Neural cell (in vitro differentiated cells): ENCODE measurements around the gene OS9. TPM values are rescaled to one million over a fixed set of nuclear protein-coding genes. Genes with fewer than 3 reads are reported as not detected.

Source experiments
- H2AFZ ChIP-seq: fragments of 200-600, 300-800 bp; sonication (generic), shearing (Covaris generic); 2 replicates; pipeline ENCODE4 v1.6.0; 2014; ENCODE audit warnings: low read depth, mild to moderate bottlenecking, antibody characterized with exemption, low read length, moderate library complexity
- H3F3A ChIP-seq: fragments of 200-600 bp; shearing (Covaris generic); 2 replicates; pipeline ENCODE4 v1.6.1; 2016; ENCODE audit warnings: mild to moderate bottlenecking, moderate library complexity, mixed read lengths, antibody characterized with exemption, low read length; ENCODE audit not compliant: insufficient read depth, poor library complexity, severe bottlenecking
- H3K27ac ChIP-seq: fragments of 200-600, 300-800 bp; sonication (generic), shearing (Covaris generic); 2 replicates; pipeline ENCODE4 v1.5.1; 2014; ENCODE audit warnings: mild to moderate bottlenecking, low read length, moderate library complexity
- H3K27me3 ChIP-seq: fragments of 300-800, 200-600 bp; sonication (generic), shearing (Covaris generic); 2 replicates; pipeline ENCODE4 v1.6.0; 2014; ENCODE audit warnings: mild to moderate bottlenecking, low read depth, low read length, moderate library complexity; ENCODE audit not compliant: insufficient read depth
- H3K36me3 ChIP-seq: fragments of 300-800, 200-600 bp; sonication (generic), shearing (Covaris generic); 2 replicates; pipeline ENCODE4 v1.5.1; 2014; ENCODE audit warnings: mild to moderate bottlenecking, antibody characterized with exemption, low read length, moderate library complexity; ENCODE audit not compliant: insufficient read depth
- H3K4me2 ChIP-seq: fragments of 300-800, 200-600 bp; sonication (generic), shearing (Covaris generic); 2 replicates; pipeline ENCODE4 v1.6.0; 2014; ENCODE audit warnings: mild to moderate bottlenecking, low read length
- H3K4me3 ChIP-seq: fragments of 300-800, 200-600 bp; sonication (generic), shearing (Covaris generic); 2 replicates; pipeline ENCODE4 v1.5.1; 2014; ENCODE audit warnings: mild to moderate bottlenecking, low read length, moderate library complexity
- H3K79me2 ChIP-seq: fragments of 200-600 bp; shearing (Covaris generic); replicated peaks from 2 replicates; pipeline ENCODE4 v1.6.0; 2014; ENCODE audit warnings: mild to moderate bottlenecking, low read length, moderate library complexity; ENCODE audit not compliant: insufficient read depth
- H3K9ac ChIP-seq: fragments of 300-800, 200-600 bp; sonication (generic), shearing (Covaris generic); 2 replicates; pipeline ENCODE4 v1.6.1; 2016; ENCODE audit warnings: mild to moderate bottlenecking, low read length, mixed read lengths
- H3K9me2 ChIP-seq: fragments of 200-600 bp; shearing (Covaris generic); 2 replicates; pipeline ENCODE4 v1.6.1; 2016; ENCODE audit warnings: mild to moderate bottlenecking, low read length, mixed read lengths; ENCODE audit not compliant: insufficient read depth
- H3K9me3 ChIP-seq: fragments of 200-600, 300-800 bp; sonication (generic), shearing (Covaris generic); 2 replicates; pipeline ENCODE4 v1.6.1; 2016; ENCODE audit warnings: mild to moderate bottlenecking, mixed run types, low read length, moderate library complexity, mixed read lengths
- H4K20me1 ChIP-seq: fragments of 200-600 bp; shearing (Covaris generic); 2 replicates; pipeline ENCODE4 v1.6.1; 2016; ENCODE audit warnings: mild to moderate bottlenecking, mixed run types; ENCODE audit not compliant: insufficient read depth
- EP300 ChIP-seq: fragments of 450-650 bp; conservative IDR thresholded peaks from 2 replicates; pipeline ENCODE4 v1.6.1; 2014; ENCODE audit warnings: antibody characterized with exemption, mild to moderate bottlenecking, moderate library complexity; ENCODE audit not compliant: poor library complexity, severe bottlenecking
- EZH2 ChIP-seq: fragments of 200-600, 300-800 bp; shearing (Covaris generic), sonication (generic); IDR thresholded peaks from 2 replicates; pipeline ENCODE4 v1.6.1; 2014; ENCODE audit warnings: antibody characterized with exemption, low read length, borderline replicate concordance, mild to moderate bottlenecking; ENCODE audit not compliant: insufficient read depth, poor library complexity, severe bottlenecking
- MXI1 ChIP-seq: fragments of 450-650 bp; conservative IDR thresholded peaks from 2 replicates; pipeline ENCODE4 v1.6.1; 2014; ENCODE audit warnings: antibody characterized with exemption, mild to moderate bottlenecking; ENCODE audit not compliant: poor library complexity, severe bottlenecking
- POLR2AphosphoS5 ChIP-seq: IDR thresholded peaks from 2 replicates; pipeline ENCODE4 v1.6.1; 2012
- RAD21 ChIP-seq: fragments of 450-650 bp; conservative IDR thresholded peaks from 2 replicates; pipeline ENCODE4 v1.6.1; 2014; ENCODE audit warnings: antibody characterized with exemption, mild to moderate bottlenecking, moderate library complexity
- SMC3 ChIP-seq: fragments of 450-650 bp; conservative IDR thresholded peaks from 2 replicates; pipeline ENCODE4 v1.6.1; 2014; ENCODE audit warnings: antibody characterized with exemption, mild to moderate bottlenecking, moderate library complexity; ENCODE audit not compliant: poor library complexity
- TAF1 ChIP-seq: IDR thresholded peaks from 2 replicates; pipeline ENCODE4 v1.6.1; 2012; ENCODE audit warnings: low read depth
- polyA plus RNA-seq: library from polyadenylated mRNA; depleted of rRNA; stranded (reverse); fragments of >200 nt; gene quantifications from 2 replicates; pipeline ENCODE4 v1.2.3, GENCODE V29; 2014
- TF ChIP-seq, protein P1 (sequence below): fragments of 450-650 bp; IDR thresholded peaks from 2 replicates; pipeline ENCODE4 v1.5.1; 2014; ENCODE audit warnings: antibody characterized with exemption, mild to moderate bottlenecking, moderate library complexity; ENCODE audit not compliant: poor library complexity, severe bottlenecking
- TF ChIP-seq, protein P2 (sequence below): IDR thresholded peaks from 2 replicates; pipeline ENCODE4 v1.6.1; 2012; ENCODE audit warnings: borderline replicate concordance

Gene OS9
- polyA plus RNA-seq, 1 donor from 2014 or later = 248 TPM

DNA sequence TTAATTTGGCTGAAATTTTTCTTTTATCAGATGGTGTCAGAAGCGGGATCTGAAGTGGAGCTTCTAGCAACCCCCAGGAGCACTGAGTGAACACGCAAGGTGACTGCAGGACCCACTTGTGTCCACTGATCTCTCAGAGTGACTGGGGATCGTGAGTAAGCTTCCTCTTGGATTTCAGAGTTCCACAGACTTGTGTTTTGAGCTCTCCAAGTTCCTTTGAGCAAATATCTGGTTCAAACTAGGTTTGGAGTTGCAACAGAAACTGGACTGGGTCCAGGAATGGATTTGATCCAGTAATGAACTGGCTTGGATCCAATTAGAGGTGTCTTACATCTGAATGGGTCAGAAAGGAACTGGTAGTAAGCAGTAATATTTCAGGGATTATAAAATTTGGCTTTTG is 36.2 kb upstream of the OS9 start:
- no peak overlapping the region for H2AFZ ChIP-seq
- no peaks in the 10 kb centered on the region for H3K9me2 ChIP-seq
- H3K4me3 ChIP-seq = no peak overlapping the region
- H3K27ac ChIP-seq = no peak overlapping the region
- TF ChIP-seq MXI1 (no peak), EZH2 (no peak)
- TF ChIP-seq, protein P1, sequence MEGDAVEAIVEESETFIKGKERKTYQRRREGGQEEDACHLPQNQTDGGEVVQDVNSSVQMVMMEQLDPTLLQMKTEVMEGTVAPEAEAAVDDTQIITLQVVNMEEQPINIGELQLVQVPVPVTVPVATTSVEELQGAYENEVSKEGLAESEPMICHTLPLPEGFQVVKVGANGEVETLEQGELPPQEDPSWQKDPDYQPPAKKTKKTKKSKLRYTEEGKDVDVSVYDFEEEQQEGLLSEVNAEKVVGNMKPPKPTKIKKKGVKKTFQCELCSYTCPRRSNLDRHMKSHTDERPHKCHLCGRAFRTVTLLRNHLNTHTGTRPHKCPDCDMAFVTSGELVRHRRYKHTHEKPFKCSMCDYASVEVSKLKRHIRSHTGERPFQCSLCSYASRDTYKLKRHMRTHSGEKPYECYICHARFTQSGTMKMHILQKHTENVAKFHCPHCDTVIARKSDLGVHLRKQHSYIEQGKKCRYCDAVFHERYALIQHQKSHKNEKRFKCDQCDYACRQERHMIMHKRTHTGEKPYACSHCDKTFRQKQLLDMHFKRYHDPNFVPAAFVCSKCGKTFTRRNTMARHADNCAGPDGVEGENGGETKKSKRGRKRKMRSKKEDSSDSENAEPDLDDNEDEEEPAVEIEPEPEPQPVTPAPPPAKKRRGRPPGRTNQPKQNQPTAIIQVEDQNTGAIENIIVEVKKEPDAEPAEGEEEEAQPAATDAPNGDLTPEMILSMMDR = no peak
- no peaks in the 10 kb centered on the region for H4K20me1 ChIP-seq
- H3K9me3 ChIP-seq = no peaks in the 10 kb centered on the region
- H3K9ac ChIP-seq = no peak overlapping the region
- no peaks in the 10 kb centered on the region for H3K79me2 ChIP-seq
- H3K36me3 ChIP-seq = no peaks in the 10 kb centered on the region
- H3K4me2 ChIP-seq = no peak overlapping the region
- H3K27me3 ChIP-seq = no peaks in the 10 kb centered on the region
- no peaks in the 10 kb centered on the region for H3F3A ChIP-seq

DNA sequence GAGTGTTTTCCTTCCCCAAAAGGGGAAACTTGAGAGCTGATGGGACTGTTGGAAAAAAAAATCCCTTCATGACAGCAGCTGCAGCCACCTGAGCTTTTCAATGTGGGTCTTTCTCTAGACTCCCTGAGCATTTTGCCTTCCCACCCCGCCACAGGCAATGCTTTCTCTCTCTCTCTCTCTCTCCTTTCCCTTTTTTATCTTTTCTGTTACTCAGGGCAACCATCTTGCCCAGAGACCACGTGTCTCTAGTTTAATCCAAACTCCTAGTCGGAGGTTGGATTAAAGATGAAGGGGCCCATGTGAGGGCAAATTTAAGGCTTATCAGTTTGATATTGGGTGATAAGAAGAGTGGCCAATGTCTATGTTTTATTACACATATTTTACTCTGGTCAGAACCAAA is 35.0 kb upstream of the OS9 start:
- Histone ChIP-seq H3K27ac (no peak overlapping the region), H3K79me2 (no peaks in the 10 kb centered on the region), H3K4me3 (no peak overlapping the region), H3F3A (no peaks in the 10 kb centered on the region), H3K36me3 (no peaks in the 10 kb centered on the region), H3K9me2 (no peaks in the 10 kb centered on the region), H3K9me3 (no peaks in the 10 kb centered on the region), H4K20me1 (no peaks in the 10 kb centered on the region), H2AFZ (no peak overlapping the region), H3K27me3 (no peaks in the 10 kb centered on the region), H3K9ac (no peak overlapping the region), H3K4me2 (no peak overlapping the region)
- TF ChIP-seq POLR2AphosphoS5 (no peak), RAD21 (no peak), TAF1 (no peak), MXI1 (no peak), SMC3 (no peak), EP300 (no peak), EZH2 (no peak)
- TF ChIP-seq, protein P1 = no peak
- TF ChIP-seq, protein P2, sequence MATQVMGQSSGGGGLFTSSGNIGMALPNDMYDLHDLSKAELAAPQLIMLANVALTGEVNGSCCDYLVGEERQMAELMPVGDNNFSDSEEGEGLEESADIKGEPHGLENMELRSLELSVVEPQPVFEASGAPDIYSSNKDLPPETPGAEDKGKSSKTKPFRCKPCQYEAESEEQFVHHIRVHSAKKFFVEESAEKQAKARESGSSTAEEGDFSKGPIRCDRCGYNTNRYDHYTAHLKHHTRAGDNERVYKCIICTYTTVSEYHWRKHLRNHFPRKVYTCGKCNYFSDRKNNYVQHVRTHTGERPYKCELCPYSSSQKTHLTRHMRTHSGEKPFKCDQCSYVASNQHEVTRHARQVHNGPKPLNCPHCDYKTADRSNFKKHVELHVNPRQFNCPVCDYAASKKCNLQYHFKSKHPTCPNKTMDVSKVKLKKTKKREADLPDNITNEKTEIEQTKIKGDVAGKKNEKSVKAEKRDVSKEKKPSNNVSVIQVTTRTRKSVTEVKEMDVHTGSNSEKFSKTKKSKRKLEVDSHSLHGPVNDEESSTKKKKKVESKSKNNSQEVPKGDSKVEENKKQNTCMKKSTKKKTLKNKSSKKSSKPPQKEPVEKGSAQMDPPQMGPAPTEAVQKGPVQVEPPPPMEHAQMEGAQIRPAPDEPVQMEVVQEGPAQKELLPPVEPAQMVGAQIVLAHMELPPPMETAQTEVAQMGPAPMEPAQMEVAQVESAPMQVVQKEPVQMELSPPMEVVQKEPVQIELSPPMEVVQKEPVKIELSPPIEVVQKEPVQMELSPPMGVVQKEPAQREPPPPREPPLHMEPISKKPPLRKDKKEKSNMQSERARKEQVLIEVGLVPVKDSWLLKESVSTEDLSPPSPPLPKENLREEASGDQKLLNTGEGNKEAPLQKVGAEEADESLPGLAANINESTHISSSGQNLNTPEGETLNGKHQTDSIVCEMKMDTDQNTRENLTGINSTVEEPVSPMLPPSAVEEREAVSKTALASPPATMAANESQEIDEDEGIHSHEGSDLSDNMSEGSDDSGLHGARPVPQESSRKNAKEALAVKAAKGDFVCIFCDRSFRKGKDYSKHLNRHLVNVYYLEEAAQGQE = no peak
